ENCODE results near the gene ANG. TPM values are rescaled to one million over a fixed set of nuclear protein-coding genes. Genes with fewer than 3 reads are reported as not detected.
"Not testable (repeated sequence)": the region's sequence is repeated elsewhere in the genome, so short reads cannot be mapped to it uniquely, and the experiment has no call there.

ANG gene
- total and polyA plus RNA-seq, 2 experiments from 2014 or later, result 0.83 to 2.7 TPM

DNA sequence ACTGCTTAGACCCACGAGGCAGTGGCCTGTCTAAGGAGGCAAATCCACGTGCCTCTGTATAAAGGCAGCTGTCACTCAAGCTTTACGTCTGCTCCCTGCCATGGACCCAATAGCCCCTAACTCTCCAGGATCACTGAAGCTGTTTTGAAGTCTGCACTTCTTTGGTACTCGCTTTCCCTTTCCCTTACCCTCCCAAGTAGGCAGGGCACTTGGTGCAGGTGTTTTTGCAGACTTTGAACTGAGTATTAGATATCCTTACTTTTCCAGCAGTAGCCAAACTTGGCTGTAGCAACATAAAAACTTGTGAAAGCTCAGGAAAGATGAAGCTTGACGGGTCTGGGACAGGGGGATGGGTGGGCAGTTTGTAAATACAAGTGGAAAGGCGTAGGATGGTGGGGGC is 29.2 kb upstream of the ANG start:
- DNase-seq (ENCODE audit: low read depth in 1 of 2, low spot score in 1 of 2), result no peak
- H3K9me3 ChIP-seq (ENCODE audit: low read depth), result no peaks in the 10 kb centered on the region
- no peak overlapping the region for H3K27ac ChIP-seq
- no peaks in the 10 kb centered on the region for H3K4me1 ChIP-seq (ENCODE audit: low read depth)
- peaks cover 93% of the 10 kb centered on the region for H3K27me3 ChIP-seq
- H3K36me3 ChIP-seq, result no peaks in the 10 kb centered on the region
- TF ChIP-seq, protein P1, sequence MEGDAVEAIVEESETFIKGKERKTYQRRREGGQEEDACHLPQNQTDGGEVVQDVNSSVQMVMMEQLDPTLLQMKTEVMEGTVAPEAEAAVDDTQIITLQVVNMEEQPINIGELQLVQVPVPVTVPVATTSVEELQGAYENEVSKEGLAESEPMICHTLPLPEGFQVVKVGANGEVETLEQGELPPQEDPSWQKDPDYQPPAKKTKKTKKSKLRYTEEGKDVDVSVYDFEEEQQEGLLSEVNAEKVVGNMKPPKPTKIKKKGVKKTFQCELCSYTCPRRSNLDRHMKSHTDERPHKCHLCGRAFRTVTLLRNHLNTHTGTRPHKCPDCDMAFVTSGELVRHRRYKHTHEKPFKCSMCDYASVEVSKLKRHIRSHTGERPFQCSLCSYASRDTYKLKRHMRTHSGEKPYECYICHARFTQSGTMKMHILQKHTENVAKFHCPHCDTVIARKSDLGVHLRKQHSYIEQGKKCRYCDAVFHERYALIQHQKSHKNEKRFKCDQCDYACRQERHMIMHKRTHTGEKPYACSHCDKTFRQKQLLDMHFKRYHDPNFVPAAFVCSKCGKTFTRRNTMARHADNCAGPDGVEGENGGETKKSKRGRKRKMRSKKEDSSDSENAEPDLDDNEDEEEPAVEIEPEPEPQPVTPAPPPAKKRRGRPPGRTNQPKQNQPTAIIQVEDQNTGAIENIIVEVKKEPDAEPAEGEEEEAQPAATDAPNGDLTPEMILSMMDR (IDR thresholded peaks at IDR 0.05; ENCODE audit: low read depth, low read length), result no peak
- H3K4me3 ChIP-seq, result no peak overlapping the region

DNA sequence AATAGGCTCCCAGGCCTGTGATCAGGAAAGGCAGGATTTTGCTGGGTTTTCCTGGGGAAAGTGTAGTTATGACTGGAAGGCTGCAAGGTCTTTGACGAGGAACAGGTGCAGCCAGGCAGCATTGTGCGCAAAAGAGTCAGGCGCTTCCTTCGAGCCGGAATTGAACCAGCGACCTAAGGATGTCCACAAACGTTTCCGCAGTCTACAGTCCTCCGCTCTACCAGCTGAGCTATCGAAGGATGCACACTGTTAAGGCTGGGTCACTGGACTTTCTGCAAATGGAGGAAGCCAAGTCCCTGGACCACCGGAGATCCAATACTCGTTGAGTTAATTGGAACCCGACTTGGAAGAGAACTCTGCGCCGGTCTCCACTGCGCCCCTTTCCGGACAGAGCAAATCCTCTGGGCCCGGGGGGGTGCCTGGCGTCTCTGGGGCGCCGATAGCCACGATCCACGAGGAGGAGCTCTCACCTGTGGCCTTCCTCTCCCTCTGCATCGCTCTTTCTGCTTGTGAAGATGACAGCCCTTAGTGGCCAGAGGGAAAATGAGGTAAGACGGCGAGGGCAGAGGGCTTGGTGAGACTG is 28.7 kb upstream of the ANG start:
- Histone ChIP-seq H3K4me3 (no peak overlapping the region), H3K27ac (no peak overlapping the region), H3K27me3 (peaks cover 93% of the 10 kb centered on the region), H3K4me1 (ENCODE audit: low read depth) (no peaks in the 10 kb centered on the region), H3K36me3 (no peaks in the 10 kb centered on the region), H3K9me3 (ENCODE audit: low read depth) (no peaks in the 10 kb centered on the region)
- no peak for DNase-seq (ENCODE audit: low read depth in 1 of 2, low spot score in 1 of 2)
- TF ChIP-seq, protein P1 (IDR thresholded peaks at IDR 0.05; ENCODE audit: low read depth, low read length), result no peak

DNA sequence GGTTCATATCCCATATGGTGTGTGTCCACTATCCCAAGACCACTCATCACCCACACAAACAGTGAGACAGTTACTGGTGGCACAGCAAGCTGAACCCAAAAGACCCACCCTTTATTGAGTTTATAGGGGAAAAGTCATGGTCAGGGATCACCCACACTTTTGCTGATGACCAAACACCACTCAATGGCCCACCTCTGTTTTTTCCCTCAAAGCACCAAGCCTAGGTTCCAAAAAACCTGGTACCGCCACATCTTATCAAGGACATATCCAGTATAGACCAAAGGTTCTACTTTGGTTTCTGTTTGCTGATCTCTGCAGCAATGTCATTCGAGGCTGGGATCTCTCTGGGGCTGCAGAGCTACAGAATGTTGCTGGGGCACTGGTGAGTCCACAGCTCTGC is 27.4 kb upstream of the ANG start:
- TF ChIP-seq, protein P1 (IDR thresholded peaks at IDR 0.05; ENCODE audit: low read depth, low read length), result no peak
- no peaks in the 10 kb centered on the region for H3K9me3 ChIP-seq (ENCODE audit: low read depth)
- no peaks in the 10 kb centered on the region for H3K4me1 ChIP-seq (ENCODE audit: low read depth)
- H3K27ac ChIP-seq, result no peak overlapping the region
- H3K27me3 ChIP-seq, result peaks cover 80% of the 10 kb centered on the region
- H3K36me3 ChIP-seq, result no peaks in the 10 kb centered on the region
- H3K4me3 ChIP-seq, result no peak overlapping the region
- no peak for DNase-seq (ENCODE audit: low read depth in 1 of 2, low spot score in 1 of 2)

GRCh38 chr14:20662968-20663732 is 25.4 kb upstream of the ANG start:
- no peaks in the 10 kb centered on the region for H3K9me3 ChIP-seq (ENCODE audit: low read depth)
- H3K4me3 ChIP-seq, result peak overlapping the region; percentile 15
- TF ChIP-seq, protein P1 (IDR thresholded peaks at IDR 0.05; ENCODE audit: low read depth, low read length), result peak; percentile 39
- H3K27ac ChIP-seq, result no peak overlapping the region
- peak; percentile 27 to 60 for DNase-seq (ENCODE audit: low read depth in 1 of 2, low spot score in 1 of 2)
- H3K36me3 ChIP-seq, result no peaks in the 10 kb centered on the region
- H3K27me3 ChIP-seq, result peaks cover 60% of the 10 kb centered on the region
- no peaks in the 10 kb centered on the region for H3K4me1 ChIP-seq (ENCODE audit: low read depth)

GRCh38 chr14:20666400-20666961 is 22.1 kb upstream of the ANG start:
- H3K4me1 ChIP-seq (ENCODE audit: low read depth); H3K36me3 ChIP-seq; DNase-seq (ENCODE audit: low read depth in 1 of 2, low spot score in 1 of 2); H3K27ac ChIP-seq; H3K4me3 ChIP-seq; H3K9me3 ChIP-seq (ENCODE audit: low read depth): not testable (repeated sequence)
- peaks cover 30% of the 10 kb centered on the region for H3K27me3 ChIP-seq

DNA sequence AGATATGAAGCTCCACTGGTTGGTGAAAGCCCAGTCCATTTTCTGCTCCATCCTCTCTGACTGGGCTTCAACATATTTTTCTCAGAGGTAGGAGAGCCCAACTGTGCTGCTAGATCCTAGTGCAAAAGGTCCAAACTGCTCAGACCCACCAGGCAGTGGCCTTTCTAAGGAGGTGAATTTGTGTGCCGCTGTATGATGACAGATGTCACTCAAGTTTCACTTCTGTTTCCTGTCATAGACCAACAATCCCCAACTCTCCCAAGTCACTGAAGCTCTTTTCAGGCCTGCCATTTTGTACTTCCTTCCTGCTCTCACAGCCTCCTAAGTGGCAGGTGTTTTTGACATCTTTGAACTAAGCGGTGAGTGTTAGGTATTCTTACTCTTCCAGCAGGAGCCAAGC is 20.6 kb upstream of the ANG start:
- no peaks in the 10 kb centered on the region for H3K36me3 ChIP-seq
- no peak overlapping the region for H3K4me3 ChIP-seq
- no peaks in the 10 kb centered on the region for H3K9me3 ChIP-seq (ENCODE audit: low read depth)
- H3K27ac ChIP-seq, result no peak overlapping the region
- TF ChIP-seq, protein P1 (IDR thresholded peaks at IDR 0.05; ENCODE audit: low read depth, low read length), result no peak
- no peak for DNase-seq (ENCODE audit: low read depth in 1 of 2, low spot score in 1 of 2)
- H3K4me1 ChIP-seq (ENCODE audit: low read depth), result no peaks in the 10 kb centered on the region
- H3K27me3 ChIP-seq, result peaks cover 18% of the 10 kb centered on the region

Data from cardiac muscle cell (in vitro differentiated cells and primary cell).